ENCODE data around the gene C12orf60.
"Not testable (repeated sequence)": the region's sequence is repeated elsewhere in the genome, so short reads cannot be mapped to it uniquely, and the experiment has no call there.

C12orf60 gene, protein sequence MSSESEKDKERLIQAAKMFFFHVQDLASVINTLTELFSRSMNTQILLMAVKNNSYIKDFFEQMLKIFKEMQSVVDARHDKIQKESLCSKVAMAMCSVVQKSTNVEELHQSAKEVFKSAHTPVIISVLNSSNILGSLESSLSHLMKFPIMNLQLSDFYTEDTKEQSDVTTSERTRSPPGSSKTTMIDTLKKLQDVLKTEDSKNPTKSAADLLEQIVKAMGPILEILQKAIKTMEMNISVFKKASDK

DNA sequence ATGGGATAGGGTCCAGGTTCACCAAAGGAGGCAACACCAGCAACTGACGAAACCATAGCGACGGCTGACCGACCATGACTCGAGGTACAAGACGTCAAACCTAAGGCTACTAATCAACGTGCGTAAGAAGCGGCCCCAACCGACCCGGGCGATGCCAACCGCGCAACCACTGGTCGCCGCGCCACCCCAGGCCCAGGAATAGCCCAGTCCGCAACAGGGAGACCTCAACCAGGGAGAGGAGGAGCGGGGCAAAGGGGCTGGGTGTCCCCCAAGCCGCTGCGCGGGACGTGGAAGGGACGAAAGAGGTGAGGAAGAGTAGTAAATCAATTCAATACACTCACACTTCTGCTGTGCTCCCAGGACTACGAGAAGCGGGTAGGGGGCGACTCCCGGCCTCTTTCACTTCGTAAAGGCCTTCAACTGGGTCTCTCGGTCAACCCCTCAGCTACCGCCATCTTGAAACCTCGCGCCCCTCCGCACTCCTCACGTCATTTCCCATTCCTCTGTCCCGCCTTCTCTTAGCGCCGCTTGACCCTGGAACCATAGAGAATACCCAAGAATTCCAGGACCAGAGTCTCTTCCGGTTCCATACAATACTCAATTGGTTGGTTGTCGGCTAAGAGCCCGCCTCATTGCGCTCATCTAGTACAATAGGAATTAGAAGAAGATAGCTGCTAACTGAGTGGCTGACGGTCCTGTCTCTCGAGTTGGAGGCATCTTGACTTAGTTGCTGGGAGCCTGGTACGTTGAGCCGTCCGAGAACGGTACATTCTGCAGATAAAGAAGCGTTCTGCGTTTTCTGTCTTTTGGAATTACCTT lies at the start of gene C12orf60, which contains the start of gene WBP11:
Gene C12orf60 (plus strand): TSS at position 660 of the 819 bp plus-strand sequence. CDS start 19,266 bp downstream, outside the sequence.
Gene WBP11 (minus strand): TSS at position 468 of the 819 bp plus-strand sequence. CDS start 2,095 bp downstream, outside the sequence.
- Mint-ChIP-seq H3K36me3 (ENCODE audit: low read depth) (peaks cover 21% of the 10 kb centered on the region), H3K4me1 (peaks cover 21% of the 10 kb centered on the region), H3K4me3 (no peak within 1 kb of the TSS), H3K27ac (no peak within 1 kb of the TSS), H3K27me3 (no peaks in the 10 kb centered on the region), H3K9me3 (no peaks in the 10 kb centered on the region)
- DNase-seq (peak; percentile 85), ATAC-seq (peak; percentile 99)

DNA sequence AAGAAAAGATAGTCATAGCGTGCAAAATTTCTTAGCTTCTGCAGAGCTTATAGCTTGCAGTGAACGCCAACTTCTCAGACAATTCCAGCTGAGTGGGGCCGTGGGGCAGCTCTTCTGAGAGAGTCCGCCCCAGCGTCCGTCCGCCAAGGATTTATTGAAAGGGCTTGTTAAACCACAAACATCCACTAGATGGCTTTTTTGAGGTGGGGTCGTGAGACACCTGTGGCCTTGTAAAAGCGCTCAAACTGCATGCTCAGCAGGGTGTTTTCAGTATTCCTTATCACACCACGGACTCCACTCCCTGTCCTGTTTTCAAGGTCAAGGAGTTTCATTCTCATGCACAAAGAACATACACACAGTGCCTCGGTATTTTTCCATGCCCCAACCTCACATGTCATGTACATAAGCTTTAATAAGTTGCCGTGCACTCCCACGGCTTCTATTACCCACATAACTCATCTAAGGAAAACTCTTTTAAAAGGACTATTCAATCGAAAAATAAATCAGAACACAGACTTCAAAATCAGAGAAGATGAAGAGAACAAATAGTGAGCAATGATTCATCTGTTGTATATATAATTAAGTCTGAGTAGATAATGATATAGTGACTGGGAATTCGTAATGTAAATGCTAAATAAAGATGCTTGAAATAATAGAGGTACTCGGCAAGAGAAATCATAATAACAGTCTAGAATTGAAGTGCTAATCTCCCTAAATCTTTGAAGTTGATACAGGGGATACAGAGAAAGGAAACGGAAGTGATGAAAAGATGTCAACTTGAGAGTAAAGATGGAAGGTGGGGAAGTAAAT lies 46.9 kb upstream of the C12orf60 start:
- Mint-ChIP-seq H3K27me3 (no peaks in the 10 kb centered on the region), H3K27ac (no peak overlapping the region), H3K36me3 (ENCODE audit: low read depth) (peaks cover 25% of the 10 kb centered on the region), H3K4me1 (peaks cover 2% of the 10 kb centered on the region), H3K9me3 (peaks cover 17% of the 10 kb centered on the region), H3K4me3 (no peak overlapping the region)
- ATAC-seq = no peak
- no peak for DNase-seq

DNA sequence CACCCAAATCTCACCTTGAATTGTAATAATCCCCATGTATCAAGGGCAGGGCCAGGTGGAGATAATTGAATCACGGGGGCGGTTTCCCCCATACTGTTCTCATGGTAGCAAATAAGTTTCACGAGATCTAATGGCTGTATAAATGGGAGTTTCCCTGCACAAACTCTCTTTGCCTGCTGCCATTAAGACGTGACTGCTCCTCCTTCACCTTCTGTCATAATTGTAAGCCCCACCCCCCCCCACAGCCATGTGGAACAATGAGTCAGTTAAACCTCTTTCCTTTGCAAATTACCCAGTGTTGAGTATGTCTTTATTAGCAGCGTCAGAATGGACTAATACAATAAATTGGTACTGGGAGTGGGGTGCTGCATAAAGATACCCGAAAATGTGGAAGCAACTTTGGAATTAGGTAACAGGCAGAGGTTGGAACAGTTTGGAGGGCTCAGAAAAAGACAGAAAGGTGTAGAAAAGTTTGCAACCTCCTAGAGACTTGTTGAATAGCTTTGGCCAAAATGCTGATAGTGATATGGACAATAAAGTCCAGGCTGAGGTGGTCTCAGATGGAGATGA lies 43.7 kb upstream of the C12orf60 start:
- Mint-ChIP-seq H3K4me1 (peaks cover 10% of the 10 kb centered on the region), H3K36me3 (ENCODE audit: low read depth) (peaks cover 45% of the 10 kb centered on the region), H3K9me3 (peaks cover 24% of the 10 kb centered on the region)
- not testable (repeated sequence) for H3K27ac Mint-ChIP-seq, ATAC-seq, DNase-seq, H3K4me3 Mint-ChIP-seq, H3K27me3 Mint-ChIP-seq

DNA sequence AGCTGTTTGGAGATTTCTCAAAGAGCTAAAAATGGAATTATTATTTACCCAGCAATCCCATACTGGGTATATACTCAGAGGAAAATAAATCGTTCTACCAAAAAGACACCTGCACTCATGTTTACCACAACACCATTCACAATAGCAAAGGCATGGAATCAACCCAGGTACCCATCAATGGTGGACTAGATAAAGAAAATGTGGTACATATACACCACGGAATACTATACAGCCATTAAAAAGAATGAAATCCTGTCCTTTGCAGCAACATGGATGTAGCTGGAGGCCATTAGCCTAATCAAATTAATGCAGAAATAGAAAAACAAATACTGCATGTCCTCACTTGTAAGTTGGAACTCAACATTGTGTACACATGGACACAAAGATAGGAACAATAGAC lies 38.1 kb upstream of the C12orf60 start:
- ATAC-seq = no peak

DNA sequence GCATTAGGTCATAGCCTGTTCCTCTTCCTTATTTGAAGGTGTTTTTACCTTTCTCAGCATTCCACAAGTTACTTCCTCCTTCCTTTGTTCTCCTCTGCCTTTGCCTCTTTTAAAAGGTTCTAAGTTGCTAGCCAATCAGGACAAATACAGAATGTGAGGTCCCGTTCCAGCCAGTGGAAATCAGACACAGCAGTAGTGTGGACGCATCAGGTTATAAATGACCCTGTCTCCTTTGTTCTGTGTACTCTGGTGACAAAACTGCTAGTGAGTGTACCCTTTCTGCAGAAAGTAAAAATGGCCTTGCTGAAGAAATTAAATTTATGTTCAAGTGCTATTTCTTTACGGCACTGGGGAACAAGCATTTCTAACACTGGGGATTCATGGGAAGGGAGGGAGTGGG lies 37.5 kb upstream of the C12orf60 start:
- H3K27me3 Mint-ChIP-seq, H3K27ac Mint-ChIP-seq, H3K4me3 Mint-ChIP-seq, ATAC-seq, DNase-seq: not testable (repeated sequence)
- peaks cover 42% of the 10 kb centered on the region for H3K4me1 Mint-ChIP-seq
- peaks cover 19% of the 10 kb centered on the region for H3K9me3 Mint-ChIP-seq
- peaks cover 76% of the 10 kb centered on the region for H3K36me3 Mint-ChIP-seq (ENCODE audit: low read depth)

More for the DNA sequence above, 38.1 kb upstream of the C12orf60 start:
- H3K4me3 Mint-ChIP-seq = no peak overlapping the region
- H3K27me3 Mint-ChIP-seq = no peaks in the 10 kb centered on the region
- H3K36me3 Mint-ChIP-seq (ENCODE audit: low read depth) = peaks cover 75% of the 10 kb centered on the region
- H3K9me3 Mint-ChIP-seq = peaks cover 19% of the 10 kb centered on the region
- H3K27ac Mint-ChIP-seq = no peak overlapping the region
- H3K4me1 Mint-ChIP-seq = peaks cover 37% of the 10 kb centered on the region
- DNase-seq = no peak

DNA sequence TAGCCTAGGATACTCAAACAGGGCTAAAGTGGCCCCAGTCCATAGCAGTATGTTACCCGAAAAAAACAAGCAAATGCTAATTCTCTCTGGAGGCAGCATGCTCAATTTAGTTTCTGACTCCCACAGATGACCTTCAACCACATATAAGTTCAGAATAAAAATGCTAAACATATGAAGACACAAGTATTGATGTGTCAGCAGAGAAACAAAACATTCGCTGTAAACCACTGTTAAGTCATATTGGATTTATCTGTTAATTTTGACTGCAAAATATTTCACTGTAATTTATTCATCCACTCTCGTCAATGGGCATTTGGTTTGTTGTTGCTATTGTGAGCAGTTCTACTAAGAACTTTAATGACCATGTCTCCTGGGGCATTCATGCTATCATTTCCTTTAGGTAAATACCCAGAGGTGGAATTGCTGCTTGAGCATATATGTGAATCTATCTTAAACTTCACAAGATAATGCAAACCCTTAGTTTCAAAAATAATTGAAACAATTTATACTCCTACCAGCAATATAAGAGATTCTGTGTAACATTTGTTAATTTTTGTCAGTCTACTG lies 36.7 kb upstream of the C12orf60 start:
- H3K9me3 Mint-ChIP-seq = peaks cover 13% of the 10 kb centered on the region
- ATAC-seq (no peak), DNase-seq (no peak)
- H3K36me3 Mint-ChIP-seq (ENCODE audit: low read depth) = peaks cover 69% of the 10 kb centered on the region
- H3K4me1 Mint-ChIP-seq = peaks cover 46% of the 10 kb centered on the region
- H3K27me3 Mint-ChIP-seq = no peaks in the 10 kb centered on the region
- no peak overlapping the region for H3K27ac Mint-ChIP-seq
- no peak overlapping the region for H3K4me3 Mint-ChIP-seq

DNA sequence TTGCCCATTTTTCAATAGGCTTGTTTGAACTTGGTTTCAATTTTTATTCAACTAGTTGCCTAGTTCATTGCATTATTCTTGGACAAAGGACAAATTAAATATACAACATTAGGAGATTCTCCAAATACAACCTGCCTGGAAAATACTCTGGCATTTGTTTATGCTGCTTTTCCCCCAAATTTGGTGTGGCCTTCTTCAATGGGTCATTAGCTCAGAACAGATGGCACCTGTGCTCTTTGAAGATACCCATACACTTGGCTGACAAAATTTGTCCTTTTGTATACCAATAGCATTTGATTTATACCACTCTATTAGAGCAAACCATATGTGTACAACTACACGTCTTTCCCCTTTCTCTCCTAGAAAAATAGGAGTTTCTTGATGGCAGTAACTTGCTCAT lies 35.9 kb upstream of the C12orf60 start:
- Mint-ChIP-seq H3K27ac (peak overlapping the region; percentile 18), H3K4me1 (peaks cover 48% of the 10 kb centered on the region), H3K27me3 (no peaks in the 10 kb centered on the region), H3K4me3 (peak overlapping the region; percentile 37), H3K36me3 (ENCODE audit: low read depth) (peaks cover 60% of the 10 kb centered on the region), H3K9me3 (peaks cover 8% of the 10 kb centered on the region)
- DNase-seq (no peak), ATAC-seq (no peak)

DNA sequence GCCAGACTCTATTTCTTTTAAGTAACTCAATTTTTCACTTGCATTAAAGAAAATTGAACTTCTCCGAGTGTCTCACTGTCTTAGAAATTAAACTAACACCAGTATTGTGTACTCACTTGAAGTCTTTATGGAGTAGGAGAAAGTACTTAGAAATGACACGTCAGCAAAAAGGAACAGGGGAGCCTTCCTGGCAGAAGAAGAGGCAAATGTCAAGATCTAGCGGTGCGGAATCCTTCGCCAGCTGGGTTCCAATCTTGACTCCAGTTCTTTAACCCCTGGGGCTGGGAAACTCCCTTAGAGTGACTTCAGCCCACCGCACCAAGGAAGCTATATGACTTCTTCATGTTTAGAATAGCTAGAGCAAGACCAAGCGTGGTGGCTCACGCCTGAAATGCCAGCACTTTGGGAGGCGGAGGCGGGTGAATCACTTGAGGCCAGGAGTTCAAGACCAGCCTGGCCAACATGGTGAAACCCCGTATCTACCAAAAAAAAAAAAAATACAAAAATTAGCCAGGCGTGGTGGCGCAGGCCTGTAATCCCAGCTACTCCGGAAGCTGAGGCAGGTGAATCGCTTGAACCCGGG lies 34.6 kb upstream of the C12orf60 start:
- ATAC-seq (peak; percentile 14), DNase-seq (peak; percentile 51)
- H3K27ac Mint-ChIP-seq = peak overlapping the region; percentile 99
- H3K9me3 Mint-ChIP-seq = peaks cover 8% of the 10 kb centered on the region
- peaks cover 55% of the 10 kb centered on the region for H3K36me3 Mint-ChIP-seq (ENCODE audit: low read depth)
- peaks cover 60% of the 10 kb centered on the region for H3K4me1 Mint-ChIP-seq
- peak overlapping the region; percentile 94 for H3K4me3 Mint-ChIP-seq
- no peaks in the 10 kb centered on the region for H3K27me3 Mint-ChIP-seq

DNA sequence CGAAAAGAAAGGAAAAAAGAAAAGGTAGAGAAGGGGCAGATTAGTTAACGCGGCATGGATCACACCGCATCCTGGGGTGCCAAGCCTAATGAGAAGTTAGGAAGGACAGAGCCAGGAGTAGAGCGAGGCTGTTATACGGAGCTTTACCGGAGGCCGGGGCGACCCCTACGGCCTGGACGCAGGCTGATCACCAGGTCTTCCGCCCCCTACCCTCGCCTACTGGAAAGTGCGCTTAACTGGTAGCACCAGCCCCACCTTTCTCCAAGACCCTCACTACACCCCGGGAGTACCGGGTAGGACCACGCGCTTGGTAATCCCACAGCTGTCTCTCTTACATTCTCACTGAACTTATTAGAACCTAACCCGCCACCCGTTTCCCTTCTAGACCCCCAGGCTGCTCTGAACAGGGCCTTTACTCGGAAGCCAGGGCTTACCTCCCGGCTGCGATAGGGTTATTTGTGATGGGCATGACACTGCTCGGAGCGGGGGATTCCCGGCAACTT lies 34.0 kb upstream of the C12orf60 start:
- DNase-seq (no peak), ATAC-seq (no peak)
- Mint-ChIP-seq H3K4me3 (peak overlapping the region; percentile 94), H3K36me3 (ENCODE audit: low read depth) (peaks cover 53% of the 10 kb centered on the region), H3K9me3 (peaks cover 8% of the 10 kb centered on the region), H3K27me3 (no peaks in the 10 kb centered on the region), H3K27ac (peak overlapping the region; percentile 99), H3K4me1 (peaks cover 64% of the 10 kb centered on the region)

DNA sequence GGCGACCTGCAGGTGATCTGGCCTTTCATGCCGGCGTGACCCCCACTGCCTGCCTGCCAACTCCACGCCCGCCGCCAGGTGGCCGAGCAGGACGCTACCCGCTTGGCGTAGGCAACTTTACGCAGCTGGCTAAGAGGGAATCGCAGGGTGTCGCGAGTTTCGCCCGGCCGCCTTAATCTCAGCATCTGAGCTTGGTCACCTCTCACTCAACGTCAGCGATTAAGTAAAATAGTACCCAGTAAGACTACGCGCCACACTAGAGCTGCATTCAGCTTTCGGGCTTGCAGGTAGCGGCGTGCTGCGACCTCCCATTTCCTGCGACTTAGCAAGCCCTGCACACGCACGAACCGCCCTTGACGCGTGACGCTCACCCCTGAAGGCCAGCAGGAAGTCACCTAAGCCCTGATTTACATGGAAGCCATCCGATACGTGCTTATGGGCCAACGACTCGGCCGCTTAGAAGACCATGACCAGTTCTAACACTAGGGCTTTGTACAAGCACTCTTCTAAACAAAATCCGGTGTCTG lies 33.4 kb upstream of the C12orf60 start:
- peak; percentile 51 for ATAC-seq
- Mint-ChIP-seq H3K27me3 (no peaks in the 10 kb centered on the region), H3K36me3 (ENCODE audit: low read depth) (peaks cover 50% of the 10 kb centered on the region), H3K4me1 (peaks cover 70% of the 10 kb centered on the region), H3K4me3 (peak overlapping the region; percentile 94), H3K9me3 (peaks cover 8% of the 10 kb centered on the region), H3K27ac (peak overlapping the region; percentile 99)
- DNase-seq = peak; percentile 90

DNA sequence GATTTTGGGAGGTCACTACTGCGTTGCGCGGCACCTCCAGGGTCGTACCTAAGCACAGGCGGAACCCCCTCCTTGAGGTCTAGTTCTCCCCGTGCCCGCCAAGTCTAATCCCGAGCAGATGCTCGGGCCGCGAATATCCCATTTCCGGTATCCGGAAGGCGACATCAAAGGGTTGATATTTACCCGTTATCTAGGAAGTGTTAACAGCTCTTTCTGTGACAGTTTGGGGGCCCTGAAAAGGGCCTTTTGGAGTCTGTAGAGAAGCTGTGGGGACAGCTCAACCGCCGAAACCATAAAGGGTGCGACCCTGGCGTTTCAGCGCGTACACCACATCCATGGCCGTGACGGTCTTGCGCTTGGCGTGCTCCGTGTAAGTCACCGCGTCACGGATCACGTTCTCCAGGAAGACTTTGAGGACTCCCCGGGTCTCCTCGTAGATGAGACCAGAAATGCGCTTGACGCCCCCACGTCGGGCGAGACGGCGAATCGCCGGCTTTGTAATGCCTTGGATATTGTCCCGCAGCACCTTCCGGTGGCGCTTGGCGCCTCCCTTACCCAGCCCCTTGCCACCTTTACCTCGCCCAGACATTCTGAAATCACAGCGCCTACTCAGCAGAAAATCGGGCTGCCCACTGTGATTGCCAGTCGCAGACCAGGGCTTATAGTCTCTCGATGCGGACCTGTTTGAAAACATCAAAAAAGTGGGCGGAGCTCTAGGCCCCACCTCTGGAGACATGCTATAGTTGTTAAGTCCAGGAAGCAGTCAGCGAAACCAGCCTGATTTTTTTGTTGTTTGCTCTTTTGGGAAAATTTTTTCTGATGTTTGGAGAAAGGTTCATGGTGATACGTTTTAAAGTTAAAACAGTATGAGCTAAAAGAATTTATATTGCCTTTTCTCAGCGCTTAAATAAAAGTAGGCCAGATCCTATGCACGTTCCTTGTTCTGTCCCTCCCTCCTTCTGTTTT lies 32.7 kb upstream of the C12orf60 start:
- Mint-ChIP-seq H3K27me3 (no peaks in the 10 kb centered on the region), H3K4me1 (peaks cover 77% of the 10 kb centered on the region), H3K9me3 (peaks cover 5% of the 10 kb centered on the region), H3K36me3 (ENCODE audit: low read depth) (peaks cover 43% of the 10 kb centered on the region), H3K4me3 (peak overlapping the region; percentile 94), H3K27ac (peak overlapping the region; percentile 99)
- DNase-seq (peak; percentile 93), ATAC-seq (peak; percentile 45)

DNA sequence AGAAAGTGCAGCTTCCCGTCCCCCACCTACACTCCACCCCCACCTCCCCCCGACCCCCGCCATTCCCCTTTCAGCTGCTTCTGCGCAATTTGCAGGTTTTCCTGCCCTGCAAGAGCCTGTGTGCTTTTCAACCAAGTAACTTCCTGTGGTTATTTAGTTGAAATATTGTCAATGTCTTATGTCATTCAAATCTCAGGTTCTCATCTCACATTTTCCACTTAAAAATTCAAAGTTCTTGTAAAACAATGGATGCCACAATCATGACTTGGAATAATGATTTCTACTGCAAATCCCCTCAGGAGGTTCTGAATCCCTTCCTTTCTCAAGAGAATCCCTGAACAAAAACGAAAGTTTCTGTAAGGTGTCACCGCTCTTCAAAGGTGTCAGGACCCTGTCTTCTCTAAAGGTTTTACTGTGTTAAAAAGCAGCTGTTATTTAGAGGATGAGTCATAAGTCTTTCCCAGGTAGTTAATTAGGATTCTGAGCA lies 31.8 kb upstream of the C12orf60 start:
- Mint-ChIP-seq H3K27me3 (no peaks in the 10 kb centered on the region), H3K4me3 (peak overlapping the region; percentile 94), H3K9me3 (no peaks in the 10 kb centered on the region), H3K27ac (peak overlapping the region; percentile 99), H3K36me3 (ENCODE audit: low read depth) (peaks cover 35% of the 10 kb centered on the region), H3K4me1 (peaks cover 82% of the 10 kb centered on the region)
- no peak for ATAC-seq
- DNase-seq = peak; percentile 25

Measured in activated naive CD8-positive, alpha-beta T cell treated with anti-CD3 and anti-CD28 coated beads, Interleukin-2, amount 50 U/mL, for 24 hours (primary cell).